Subcutaneous adipose tissue (tissue), 4 donors: ENCODE measurements around the gene JAM3. TPM values are rescaled to one million over a fixed set of nuclear protein-coding genes. Genes with fewer than 3 reads are reported as not detected.

Experiments
- total RNA-seq, 4 donors: library from RNA; depleted of rRNA; stranded (reverse); fragments of >200 nt; gene quantifications; one replicate each; pipeline ENCODE4 v1.1.0, GENCODE V29; 2016
- TF ChIP-seq, protein P1 (sequence below): fragments of 450-650 bp; IDR thresholded peaks from one replicate; pipeline ENCODE4 v1.5.1; 2016; ENCODE audit warnings: low read depth, mild to moderate bottlenecking, control low read depth, antibody characterized with exemption, moderate library complexity

The JAM3 gene
- total RNA-seq, 4 donors from 2014 or later = 14.2 to 18.3 (median 16.5) TPM

DNA sequence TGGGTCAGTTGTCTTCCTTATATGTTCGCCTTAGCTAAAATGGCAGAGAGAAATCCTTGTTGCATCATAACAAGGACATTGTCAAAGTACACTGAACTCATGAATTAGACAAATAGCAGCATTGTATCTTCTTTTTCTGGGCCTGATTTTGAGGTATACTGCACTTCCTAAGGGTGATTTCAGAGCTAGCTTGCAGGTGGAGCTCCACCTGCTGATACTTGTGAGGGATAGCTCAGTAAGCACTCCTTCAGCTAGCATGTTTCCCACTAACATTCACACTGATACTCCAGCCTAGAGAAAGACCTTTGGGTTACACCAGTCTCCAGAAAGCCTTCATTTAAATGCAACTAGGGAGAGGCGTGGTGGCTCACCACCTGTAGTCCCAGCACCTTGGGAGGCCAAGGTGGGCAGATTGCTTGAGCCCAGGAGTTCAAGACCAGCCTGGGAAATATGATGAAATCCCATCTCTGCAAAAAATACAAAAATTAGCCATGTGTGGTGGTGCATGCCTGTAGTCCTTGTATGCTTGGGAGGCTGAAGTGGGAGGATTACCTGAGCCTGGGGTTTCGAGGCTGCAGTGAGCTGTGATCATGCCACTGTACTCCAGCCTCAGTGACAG is 29.8 kb downstream of the JAM3 start:
- TF ChIP-seq, protein P1, sequence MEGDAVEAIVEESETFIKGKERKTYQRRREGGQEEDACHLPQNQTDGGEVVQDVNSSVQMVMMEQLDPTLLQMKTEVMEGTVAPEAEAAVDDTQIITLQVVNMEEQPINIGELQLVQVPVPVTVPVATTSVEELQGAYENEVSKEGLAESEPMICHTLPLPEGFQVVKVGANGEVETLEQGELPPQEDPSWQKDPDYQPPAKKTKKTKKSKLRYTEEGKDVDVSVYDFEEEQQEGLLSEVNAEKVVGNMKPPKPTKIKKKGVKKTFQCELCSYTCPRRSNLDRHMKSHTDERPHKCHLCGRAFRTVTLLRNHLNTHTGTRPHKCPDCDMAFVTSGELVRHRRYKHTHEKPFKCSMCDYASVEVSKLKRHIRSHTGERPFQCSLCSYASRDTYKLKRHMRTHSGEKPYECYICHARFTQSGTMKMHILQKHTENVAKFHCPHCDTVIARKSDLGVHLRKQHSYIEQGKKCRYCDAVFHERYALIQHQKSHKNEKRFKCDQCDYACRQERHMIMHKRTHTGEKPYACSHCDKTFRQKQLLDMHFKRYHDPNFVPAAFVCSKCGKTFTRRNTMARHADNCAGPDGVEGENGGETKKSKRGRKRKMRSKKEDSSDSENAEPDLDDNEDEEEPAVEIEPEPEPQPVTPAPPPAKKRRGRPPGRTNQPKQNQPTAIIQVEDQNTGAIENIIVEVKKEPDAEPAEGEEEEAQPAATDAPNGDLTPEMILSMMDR = no peak

GRCh38 chr11:134100171-134100570 is 31.3 kb downstream of the JAM3 start:
- TF ChIP-seq, protein P1 = no peak

DNA sequence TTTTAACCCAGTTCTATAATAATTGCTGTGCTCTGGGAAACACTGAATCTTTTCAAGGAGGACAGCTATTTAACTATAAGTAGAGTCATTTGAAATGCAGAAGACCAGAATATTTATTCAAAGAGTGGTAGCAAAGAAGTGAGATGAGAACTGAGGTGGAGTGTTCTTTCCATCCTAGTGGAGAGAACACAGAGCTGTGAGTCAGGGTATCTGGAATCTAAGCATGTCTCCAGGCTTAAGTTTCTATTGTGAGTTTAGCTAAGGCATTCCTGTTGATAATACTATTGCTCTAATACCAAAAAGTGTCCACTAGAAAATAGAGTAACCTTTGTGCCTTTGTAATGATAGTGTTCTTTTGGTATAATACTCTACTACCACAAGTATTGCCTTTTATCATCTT is 32.4 kb downstream of the JAM3 start:
- TF ChIP-seq, protein P1 = no peak

- TF ChIP-seq, protein P1 = no peak
Observed at GRCh38 chr11:134110252-134110815, 41.5 kb downstream of the JAM3 start.

DNA sequence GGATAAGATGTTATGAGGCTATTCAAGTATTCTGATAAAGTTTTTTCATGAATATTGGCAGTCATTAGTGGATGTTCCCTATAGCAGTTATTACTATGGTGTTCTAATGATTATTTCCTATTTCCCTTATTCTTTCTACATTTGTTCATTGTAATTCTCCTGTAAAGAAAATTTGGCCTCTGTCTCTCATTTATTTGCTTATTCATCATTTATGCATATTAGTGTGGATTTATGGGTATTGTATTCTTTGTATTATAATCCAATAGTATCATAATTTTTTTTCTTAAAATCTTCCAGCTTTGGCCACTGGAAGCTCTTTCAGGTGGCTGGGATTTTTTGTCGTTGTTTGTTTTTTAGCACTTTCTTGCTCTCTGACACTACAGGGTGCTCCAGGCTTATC is 47.3 kb downstream of the JAM3 start:
- TF ChIP-seq, protein P1 = no peak

DNA sequence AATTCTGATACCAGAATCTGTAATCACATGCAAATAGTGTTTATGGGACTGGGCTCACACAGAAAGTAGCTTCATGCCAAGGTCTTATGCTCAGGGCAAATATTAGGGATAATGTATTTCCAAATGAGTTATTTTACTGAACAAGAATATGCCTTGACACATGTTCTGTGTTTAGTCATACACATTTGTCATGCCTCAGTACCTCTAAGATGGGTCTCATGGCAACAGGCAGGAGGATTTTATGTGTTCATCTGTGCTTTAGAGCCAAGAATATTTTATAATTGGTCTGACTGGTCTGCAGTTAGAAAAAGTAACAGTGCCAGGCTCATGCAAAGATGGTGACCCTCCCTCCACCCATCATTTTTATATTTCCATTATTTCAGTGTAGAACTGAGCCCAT is 49.1 kb downstream of the JAM3 start:
- TF ChIP-seq, protein P1 = no peak

GRCh38 chr11:134119094-134119493 is 50.2 kb downstream of the JAM3 start:
- TF ChIP-seq, protein P1 = no peak
